Measurements from ENCODE around the gene GNS. TPM values are rescaled to one million over a fixed set of nuclear protein-coding genes. Genes with fewer than 3 reads are reported as not detected.
A peak's percentile ranks its signal among the peaks of the same experiment; 100 is the strongest.

The GNS gene
- total RNA-seq, 1 experiment from 2014 or later = 26.0 TPM

GRCh38 chr12:64669270-64669842 lies 89.8 kb downstream of the GNS start:
- Histone ChIP-seq H4K91ac (ENCODE audit: insufficient read length, low read depth, low read length) (no peak overlapping the region), H2BK12ac (ENCODE audit: insufficient read length, low read depth, low read length) (no peak overlapping the region), H3T11ph (ENCODE audit: low read length) (no peak overlapping the region), H2BK15ac (ENCODE audit: low read depth, low read length) (no peak overlapping the region), H3K9me3 (ENCODE audit: control insufficient read depth, low read depth, low read length) (no peaks in the 10 kb centered on the region), H4K8ac (replicated peaks; ENCODE audit: insufficient read length, low read depth, low read length) (no peak overlapping the region), H3K27ac (ENCODE audit: insufficient read length, low read depth, low read length) (peak overlapping the region; percentile 57), H2AFZ (ENCODE audit: low read length) (no peak overlapping the region), H2AK5ac (ENCODE audit: insufficient read length, low read length) (no peak overlapping the region), H3K4me1 (ENCODE audit: insufficient read depth, low read length) (peaks cover 23% of the 10 kb centered on the region), H3K79me1 (ENCODE audit: insufficient read depth, low read depth, low read length, poor library complexity, severe bottlenecking) (peaks cover 6% of the 10 kb centered on the region), H3K23ac (ENCODE audit: insufficient read length, low read depth, low read length) (no peak overlapping the region), H3K23me2 (ENCODE audit: insufficient read length, low read depth, low read length, poor library complexity, severe bottlenecking) (no peaks in the 10 kb centered on the region), H3K4ac (ENCODE audit: low read depth, low read length) (no peak overlapping the region), H2BK20ac (ENCODE audit: low read depth, low read length, poor library complexity, severe bottlenecking) (no peak overlapping the region), H3K9ac (ENCODE audit: extremely low read depth, insufficient read length, low read length) (no peak overlapping the region), H3K18ac (ENCODE audit: insufficient read length, low read depth, low read length) (no peak overlapping the region), H4K20me1 (ENCODE audit: control insufficient read depth, insufficient read depth, insufficient read length) (no peaks in the 10 kb centered on the region), H3K14ac (ENCODE audit: insufficient read depth, low read length) (no peak overlapping the region; the same call in 1 of the 2 replicates), H4K5ac (ENCODE audit: insufficient read length, low read depth, low read length) (no peak overlapping the region), H3K79me2 (ENCODE audit: insufficient read depth, low read length) (peaks cover 10% of the 10 kb centered on the region; the same call in 1 of the 2 replicates), H3K4me2 (ENCODE audit: insufficient read depth, insufficient read length, low read length) (peak overlapping the region; percentile 11), H3K27me3 (ENCODE audit: insufficient read depth, low read length) (no peaks in the 10 kb centered on the region), H2BK120ac (ENCODE audit: low read depth, low read length, poor library complexity, severe bottlenecking) (no peak overlapping the region), H2BK5ac (ENCODE audit: insufficient read length, low read length) (no peak overlapping the region), H3K56ac (ENCODE audit: insufficient read length, low read depth, low read length) (no peak overlapping the region)
- Mint-ChIP-seq H3K9me3 (no peaks in the 10 kb centered on the region), H3K27ac (peak overlapping the region; percentile 69 to 92 (median 82); a peak in 6 of 7 replicates), H3K4me1 (peaks cover 77 to 85% of the 10 kb centered on the region in 2 experiments), H3K4me3 (peak overlapping the region in 1 of 2 experiments; percentile 35; a peak in 1 of 5 replicates), H3K27me3 (ENCODE audit: low read depth) (no peaks in the 10 kb centered on the region), H3K36me3 (ENCODE audit: insufficient read depth in 1 of 3, low read depth in 3 of 3) (no peaks in the 10 kb centered on the region; a peak in 1 of 7 replicates)
- no peak for TF ChIP-seq CTCF (conservative IDR thresholded peaks at IDR 0.05)
- DNase-seq = peak; percentile 68
- WGBS (ENCODE audit: extremely low coverage, insufficient read length, low lambda C conversion rate) = no CpG with 5 or more reads among the region's 10 CpGs
